Esophagus (tissue), 2 donors: ENCODE data around the gene CCDC187. TPM values are rescaled to one million over a fixed set of nuclear protein-coding genes. Genes with fewer than 3 reads are reported as not detected.

ENCODE experiments used
- H3K27ac ChIP-seq, 2 donors: one replicate each; pipeline ENCODE4 v1.5.1; 2013; ENCODE audit warnings: low read depth in 2 of 2, mild to moderate bottlenecking in 2 of 2, inconsistent platforms in 1 of 2, low read length in 1 of 2, moderate library complexity in 1 of 2
- H3K27me3 ChIP-seq, 2 donors: one replicate each; pipeline ENCODE4 v1.6.1; 2013; ENCODE audit warnings: low read length in 2 of 2, control low read depth in 1 of 2, mild to moderate bottlenecking in 1 of 2; ENCODE audit not compliant: insufficient read depth in 2 of 2, control insufficient read depth in 1 of 2
- H3K36me3 ChIP-seq, 2 donors: one replicate each; pipeline ENCODE4 v1.6.1; 2013; ENCODE audit warnings: low read length in 1 of 2; ENCODE audit not compliant: control insufficient read depth in 2 of 2, insufficient read depth in 2 of 2
- H3K4me1 ChIP-seq, 2 donors: one replicate each; pipeline ENCODE4 v1.6.1; 2013; ENCODE audit warnings: low read length in 1 of 2; ENCODE audit not compliant: control insufficient read depth in 2 of 2, insufficient read depth in 2 of 2
- H3K4me3 ChIP-seq, 2 donors: one replicate each; pipeline ENCODE4 v1.5.1; 2013; ENCODE audit warnings: low read length in 2 of 2, mild to moderate bottlenecking in 2 of 2, low read depth in 1 of 2, moderate library complexity in 1 of 2
- H3K9me3 ChIP-seq, 2 donors: one replicate each; pipeline ENCODE4 v1.6.1; 2013; ENCODE audit warnings: mild to moderate bottlenecking in 2 of 2, low read depth in 1 of 2, low read length in 1 of 2, moderate library complexity in 1 of 2; ENCODE audit not compliant: control insufficient read depth in 2 of 2, insufficient read depth in 1 of 2
- WGBS, 2 donors: extraction: QIAGEN DNeasy Blood & Tissue Kit; methylation state at CpG; one replicate each; pipeline ENCODE4 v1.1.7; 2013; 5-methylcytosine and 5-hydroxymethylcytosine counted together
- polyA plus RNA-seq, 2 donors: library from polyadenylated mRNA; stranded (reverse); fragments of 200-250 nt; gene quantifications; one replicate each; pipeline ENCODE4 v1.2.3, GENCODE V29; 2013
- donor health status: healthy with polysubstance abuse.
- donor health status: Bipolar disorder and iron deficiency.

Gene CCDC187
- polyA plus RNA-seq, 2 donors: not detected

DNA sequence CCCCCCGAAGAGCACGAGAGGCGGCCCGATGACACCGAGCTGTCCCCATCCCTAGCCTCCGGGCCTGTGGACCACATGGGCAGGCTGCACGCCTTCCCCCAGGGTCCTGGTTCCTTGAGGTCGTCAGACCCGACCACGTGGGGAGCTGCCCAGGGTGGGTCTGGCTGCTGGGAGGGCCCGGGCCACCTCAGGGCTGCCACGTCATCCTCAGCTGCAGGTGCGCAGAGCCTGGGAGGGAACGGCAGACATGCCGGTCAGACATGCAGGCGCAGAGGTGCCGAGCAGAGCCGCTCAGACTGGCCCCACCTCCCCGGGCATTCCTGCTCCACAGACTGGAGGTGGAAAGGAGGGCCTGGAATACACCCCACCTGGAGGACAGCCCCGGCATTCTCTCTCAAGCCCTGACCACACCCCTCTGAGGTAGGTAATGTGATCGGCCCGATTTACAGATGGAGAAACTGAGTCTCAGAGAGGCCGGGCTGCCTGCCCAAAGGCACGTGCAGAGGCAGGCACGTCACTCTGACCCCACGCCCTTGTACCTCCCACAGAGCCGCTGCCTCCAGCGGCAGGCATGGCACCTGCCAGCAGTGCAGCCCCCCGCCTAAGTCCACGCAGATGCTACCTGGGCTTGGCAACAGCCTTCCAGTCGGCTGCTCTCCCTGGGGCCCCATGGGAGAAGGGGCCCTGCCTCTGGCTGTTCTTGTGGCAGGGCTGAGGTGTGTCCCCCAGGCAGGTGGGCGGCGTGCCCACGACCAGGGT, 649 bp downstream of the CCDC187 start:
- H3K9me3 ChIP-seq: peaks cover 0 to 3% of the 10 kb centered on the region in 2 donors
- no peaks in the 10 kb centered on the region for H3K27me3 ChIP-seq
- no peaks in the 10 kb centered on the region for H3K36me3 ChIP-seq
- WGBS, 2 donors: 64 to 69% methylated on average over 34 of the region's 34 CpGs
- H3K4me1 ChIP-seq: peaks cover 0 to 3% of the 10 kb centered on the region in 2 donors
- no peak overlapping the region for H3K27ac ChIP-seq
- H3K4me3 ChIP-seq: no peak overlapping the region

DNA sequence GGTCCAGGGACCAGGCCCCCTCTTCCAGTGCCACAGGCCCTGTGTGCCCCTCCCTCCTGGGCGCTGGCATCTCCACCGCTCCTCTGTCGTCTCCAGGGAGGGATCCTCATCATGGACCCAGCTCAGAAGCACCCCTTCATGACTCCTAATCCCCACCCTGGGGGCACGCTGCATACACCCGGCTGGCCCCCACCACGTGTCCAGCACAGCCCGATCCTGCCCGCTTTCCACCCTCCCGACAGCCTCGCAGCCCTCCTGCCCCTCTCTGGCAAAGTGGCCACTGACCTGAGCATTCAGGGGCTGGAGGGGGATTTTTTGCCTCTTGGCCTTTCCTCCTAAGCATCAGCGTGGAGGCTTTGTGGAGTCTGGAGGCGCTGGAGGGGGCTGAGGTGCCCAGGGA, 1.4 kb downstream of the CCDC187 start:
- H3K27me3 ChIP-seq: no peaks in the 10 kb centered on the region

DNA sequence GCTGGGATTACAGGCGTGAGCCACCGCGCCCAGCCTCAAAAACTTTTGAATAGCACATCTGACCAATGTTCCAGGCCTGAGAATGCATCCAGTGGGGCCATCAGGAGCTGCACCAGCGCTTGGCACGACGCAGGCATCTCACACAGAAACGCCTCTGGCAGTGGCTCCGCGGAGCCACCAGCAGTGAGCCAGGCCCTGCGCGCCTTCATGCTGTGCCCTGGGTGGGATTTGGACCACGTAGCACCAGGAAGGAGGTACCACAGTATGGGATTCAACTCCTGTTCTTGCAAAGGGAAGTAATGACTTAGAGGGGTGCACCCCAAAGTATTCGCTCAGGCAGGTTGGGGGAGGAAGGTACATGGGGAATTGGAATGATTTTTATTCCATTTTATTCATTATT, 3.0 kb downstream of the CCDC187 start:
- WGBS, 2 donors: 81 to 88% methylated on average over 13 of the region's 13 CpGs
- H3K4me1 ChIP-seq: peaks cover 0 to 14% of the 10 kb centered on the region in 2 donors
- H3K27me3 ChIP-seq: no peaks in the 10 kb centered on the region
- H3K4me3 ChIP-seq: no peak overlapping the region
- no peaks in the 10 kb centered on the region for H3K9me3 ChIP-seq
- no peak overlapping the region for H3K27ac ChIP-seq
- no peaks in the 10 kb centered on the region for H3K36me3 ChIP-seq

More for the DNA sequence above, 1.4 kb downstream of the CCDC187 start:
- Histone ChIP-seq H3K4me1 (peaks cover 0 to 3% of the 10 kb centered on the region in 2 donors), H3K9me3 (peaks cover 0 to 3% of the 10 kb centered on the region in 2 donors), H3K27ac (no peak overlapping the region), H3K36me3 (no peaks in the 10 kb centered on the region), H3K4me3 (no peak overlapping the region)
- WGBS, 2 donors: 82 to 83% methylated on average over 12 of the region's 12 CpGs

DNA sequence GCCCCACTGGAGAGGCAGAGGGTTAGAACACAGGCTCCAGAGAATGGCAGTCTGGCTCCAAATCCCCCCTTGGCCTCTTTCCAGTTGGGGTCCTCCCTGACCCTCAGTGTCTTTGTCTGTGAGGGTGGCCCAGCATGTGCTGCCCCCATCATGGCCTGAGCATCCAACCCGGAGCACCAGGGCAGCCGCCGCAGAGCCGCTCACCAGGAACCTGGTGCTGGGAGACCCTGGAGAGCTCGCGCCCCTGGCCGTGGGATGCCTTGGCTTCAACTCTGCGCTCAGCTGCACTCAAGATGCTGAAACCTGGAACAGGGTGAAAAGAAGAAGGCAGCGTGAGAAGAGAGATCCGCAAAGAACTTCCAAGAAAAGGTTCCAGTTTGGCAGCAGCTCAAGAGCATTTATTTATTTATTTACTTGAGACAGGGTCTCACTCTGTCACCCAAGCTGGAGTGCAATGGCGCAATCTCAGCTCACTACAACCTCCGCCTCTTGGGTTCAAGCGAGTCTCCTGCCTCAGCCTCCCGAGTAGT, 3.8 kb downstream of the CCDC187 start:
- Histone ChIP-seq H3K4me1 (peaks cover 0 to 14% of the 10 kb centered on the region in 2 donors), H3K27me3 (no peaks in the 10 kb centered on the region), H3K27ac (no peak overlapping the region), H3K4me3 (no peak overlapping the region), H3K36me3 (no peaks in the 10 kb centered on the region), H3K9me3 (no peaks in the 10 kb centered on the region)
- WGBS, 2 donors: 82 to 89% methylated on average over 14 of the region's 14 CpGs

DNA sequence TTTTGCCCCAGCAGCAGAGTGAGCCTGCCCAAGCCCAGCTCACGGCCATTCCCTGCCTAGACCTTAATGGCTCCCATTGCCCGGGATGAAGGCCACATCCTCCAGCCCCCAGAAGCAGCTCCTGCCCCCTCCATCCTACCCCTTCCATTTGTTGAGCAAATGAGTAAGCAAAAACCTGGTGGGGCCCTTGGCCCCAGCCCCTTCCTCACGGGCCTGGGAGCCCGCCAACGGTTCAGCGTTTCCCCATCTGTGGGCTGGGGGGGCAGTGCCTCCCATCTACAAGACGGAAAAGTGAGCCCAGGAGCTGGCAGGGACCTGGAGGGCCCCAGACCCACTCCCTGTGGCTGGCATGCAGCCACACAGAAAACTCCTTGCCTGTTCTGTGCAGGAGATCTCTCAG, 4.4 kb downstream of the CCDC187 start:
- H3K4me3 ChIP-seq: no peak overlapping the region
- H3K27ac ChIP-seq: no peak overlapping the region
- H3K4me1 ChIP-seq: peaks cover 0 to 14% of the 10 kb centered on the region in 2 donors
- 42 to 50% methylated on average over 7 of the region's 7 CpGs for WGBS, 2 donors
- H3K36me3 ChIP-seq: no peaks in the 10 kb centered on the region
- H3K27me3 ChIP-seq: no peaks in the 10 kb centered on the region
- no peaks in the 10 kb centered on the region for H3K9me3 ChIP-seq

DNA sequence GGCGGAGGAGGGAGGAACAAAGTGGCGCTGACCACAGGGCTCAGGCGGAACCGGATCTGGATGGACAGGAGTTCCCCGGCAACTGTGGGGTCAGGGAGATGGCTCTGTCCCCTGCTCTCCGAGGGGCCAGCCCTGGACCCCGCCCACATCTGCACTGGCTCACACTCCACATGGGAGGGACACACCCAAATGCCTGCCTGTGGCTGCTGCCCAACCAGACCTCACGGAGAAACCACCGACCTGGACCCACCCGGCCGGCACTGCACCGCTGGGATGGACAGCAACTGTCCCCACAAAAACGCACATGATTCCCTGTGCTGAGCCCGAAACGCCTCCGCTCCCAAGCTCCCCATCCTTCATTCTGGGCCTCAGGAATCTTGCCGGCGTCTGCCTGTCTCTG, 4.8 kb downstream of the CCDC187 start:
- Histone ChIP-seq H3K4me1 (peaks cover 0 to 14% of the 10 kb centered on the region in 2 donors), H3K9me3 (no peaks in the 10 kb centered on the region), H3K4me3 (no peak overlapping the region), H3K27ac (no peak overlapping the region), H3K27me3 (no peaks in the 10 kb centered on the region), H3K36me3 (no peaks in the 10 kb centered on the region)
- 72 to 79% methylated on average over 18 of the region's 18 CpGs for WGBS, 2 donors

DNA sequence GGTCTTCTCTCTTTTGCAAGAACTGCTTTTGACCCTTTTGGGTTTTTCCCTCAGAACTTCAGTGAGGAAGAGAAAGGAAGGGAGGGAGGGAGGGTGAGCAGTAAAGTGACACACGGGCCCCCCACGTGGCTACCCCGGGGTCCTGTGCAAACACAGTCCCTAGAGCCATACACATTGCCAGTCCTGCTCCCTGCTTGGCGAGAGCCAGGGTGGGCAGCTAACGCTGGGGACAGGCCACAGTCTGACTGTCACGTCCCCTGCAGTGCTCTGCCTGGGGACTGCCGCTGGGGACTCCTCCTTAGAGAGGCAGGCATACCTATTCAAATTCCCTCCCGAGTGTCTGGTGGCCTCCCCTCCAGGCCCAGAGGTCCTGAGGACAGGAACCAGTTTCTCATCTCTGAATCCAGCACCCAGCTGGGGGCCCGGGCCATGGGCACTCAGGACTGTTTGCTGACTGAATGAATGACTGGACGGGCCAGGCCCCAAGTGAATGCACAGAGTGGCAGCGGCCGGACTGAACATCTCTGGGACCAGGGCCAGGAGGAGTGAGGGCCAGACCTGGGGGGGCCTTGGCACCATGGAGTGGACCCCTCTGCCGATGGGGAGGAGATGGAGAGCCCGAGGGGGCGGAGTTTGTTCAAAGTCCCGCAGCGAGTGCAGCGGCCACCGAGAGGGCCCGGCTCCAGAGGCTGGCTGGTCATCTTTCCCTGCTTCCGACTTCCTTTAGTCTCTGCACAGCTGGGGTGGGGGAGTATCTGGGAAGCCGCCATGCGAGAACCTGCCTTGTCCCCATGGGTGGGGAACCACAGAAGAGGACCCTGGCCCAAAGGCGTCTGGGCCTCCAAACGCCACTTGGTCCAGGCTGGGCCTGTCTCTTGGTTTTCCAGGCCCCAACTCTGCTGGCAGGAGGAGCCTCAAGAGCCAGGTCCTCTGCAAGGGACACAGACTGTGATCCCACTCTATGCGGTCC, 5.8 kb downstream of the CCDC187 start:
- H3K9me3 ChIP-seq: peaks cover 0 to 6% of the 10 kb centered on the region in 2 donors
- 83% methylated on average over 26 of the region's 26 CpGs for WGBS, 2 donors
- peaks cover 0 to 14% of the 10 kb centered on the region in 2 donors for H3K4me1 ChIP-seq
- H3K27me3 ChIP-seq: no peaks in the 10 kb centered on the region
- H3K27ac ChIP-seq: no peak overlapping the region
- no peak overlapping the region for H3K4me3 ChIP-seq
- no peaks in the 10 kb centered on the region for H3K36me3 ChIP-seq

DNA sequence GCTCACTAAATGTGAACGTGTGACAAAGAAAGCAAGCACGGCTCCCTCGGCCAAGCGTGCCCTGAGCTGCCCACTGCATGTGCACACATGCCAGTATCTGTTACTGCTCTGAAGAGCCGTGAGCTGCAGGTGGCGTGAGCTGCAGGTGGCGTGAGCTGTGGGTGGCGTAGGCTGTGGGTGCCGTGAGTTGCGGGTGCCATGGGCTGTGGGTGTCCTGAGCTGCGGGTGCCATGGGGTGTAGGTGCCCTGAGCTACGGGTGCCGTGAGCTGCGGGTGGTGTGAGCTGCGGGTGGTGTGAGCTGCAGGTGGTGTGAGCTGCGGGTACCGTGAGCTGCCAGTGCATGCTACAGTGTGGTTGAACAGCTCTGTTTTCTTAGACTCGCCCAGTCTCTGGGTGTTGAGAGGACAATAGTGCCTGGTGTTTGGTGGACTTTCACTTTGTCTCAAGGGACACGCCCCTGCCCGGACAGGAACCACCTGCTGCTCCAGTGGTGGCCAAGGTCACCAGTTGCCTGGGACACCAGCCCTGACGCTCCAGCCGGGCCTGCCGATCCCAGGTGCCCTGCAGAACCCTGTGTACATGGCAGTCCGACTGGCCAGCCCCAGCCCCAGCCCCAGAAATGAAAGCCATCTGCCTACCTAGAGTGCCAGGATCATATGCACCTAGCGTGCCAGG, 6.7 kb downstream of the CCDC187 start:
- Histone ChIP-seq H3K4me1 (peaks cover 0 to 18% of the 10 kb centered on the region in 2 donors), H3K27ac (peak overlapping the region in 1 of 2 donors; percentile 47), H3K4me3 (no peak overlapping the region), H3K36me3 (no peaks in the 10 kb centered on the region), H3K27me3 (no peaks in the 10 kb centered on the region), H3K9me3 (peaks cover 0 to 6% of the 10 kb centered on the region in 2 donors)
- 38 to 45% methylated on average over 25 of the region's 25 CpGs for WGBS, 2 donors

DNA sequence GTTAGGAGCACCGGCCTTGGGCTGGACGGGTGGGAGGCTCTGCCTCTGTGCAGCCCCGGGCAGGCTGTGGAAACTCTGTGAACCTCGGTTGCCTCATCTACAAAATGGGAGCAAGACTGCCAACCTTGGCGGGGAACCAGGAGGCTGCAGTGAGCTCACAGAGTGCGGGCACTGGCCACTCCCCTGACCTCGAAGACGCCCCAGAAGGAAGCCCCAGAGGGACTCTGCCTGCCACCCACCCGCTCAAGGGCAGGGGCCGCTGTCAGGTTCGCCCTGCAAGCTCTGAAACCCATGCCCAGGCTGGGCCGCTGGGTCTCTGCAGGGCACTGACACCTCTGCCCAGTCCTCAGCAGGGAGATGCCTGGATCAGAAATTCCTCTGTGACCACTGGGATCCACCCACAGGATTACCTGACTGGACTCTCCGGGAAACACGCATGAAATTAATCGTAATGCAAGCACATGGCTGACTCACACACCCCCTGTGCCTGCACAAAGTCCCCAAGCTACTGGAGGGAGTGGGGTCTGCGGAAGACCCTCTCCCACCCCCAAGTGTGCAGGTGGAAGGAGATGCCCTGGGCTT, 7.4 kb downstream of the CCDC187 start:
- no peaks in the 10 kb centered on the region for H3K36me3 ChIP-seq
- peaks cover 0 to 3% of the 10 kb centered on the region in 2 donors for H3K27me3 ChIP-seq
- no peak overlapping the region for H3K27ac ChIP-seq
- peaks cover 0 to 18% of the 10 kb centered on the region in 2 donors for H3K4me1 ChIP-seq
- H3K4me3 ChIP-seq: no peak overlapping the region
- peaks cover 0 to 6% of the 10 kb centered on the region in 2 donors for H3K9me3 ChIP-seq
- WGBS, 2 donors: 61 to 72% methylated on average over 16 of the region's 16 CpGs
